ENCODE measurements around the gene DUSP16. TPM values are rescaled to one million over a fixed set of nuclear protein-coding genes. Genes with fewer than 3 reads are reported as not detected.
"Not testable (repeated sequence)": the region's sequence is repeated elsewhere in the genome, so short reads cannot be mapped to it uniquely, and the experiment has no call there.

Gene DUSP16
- total and polyA plus RNA-seq, 7 donors = 8.6 to 27.3 (median 13.8) TPM

DNA sequence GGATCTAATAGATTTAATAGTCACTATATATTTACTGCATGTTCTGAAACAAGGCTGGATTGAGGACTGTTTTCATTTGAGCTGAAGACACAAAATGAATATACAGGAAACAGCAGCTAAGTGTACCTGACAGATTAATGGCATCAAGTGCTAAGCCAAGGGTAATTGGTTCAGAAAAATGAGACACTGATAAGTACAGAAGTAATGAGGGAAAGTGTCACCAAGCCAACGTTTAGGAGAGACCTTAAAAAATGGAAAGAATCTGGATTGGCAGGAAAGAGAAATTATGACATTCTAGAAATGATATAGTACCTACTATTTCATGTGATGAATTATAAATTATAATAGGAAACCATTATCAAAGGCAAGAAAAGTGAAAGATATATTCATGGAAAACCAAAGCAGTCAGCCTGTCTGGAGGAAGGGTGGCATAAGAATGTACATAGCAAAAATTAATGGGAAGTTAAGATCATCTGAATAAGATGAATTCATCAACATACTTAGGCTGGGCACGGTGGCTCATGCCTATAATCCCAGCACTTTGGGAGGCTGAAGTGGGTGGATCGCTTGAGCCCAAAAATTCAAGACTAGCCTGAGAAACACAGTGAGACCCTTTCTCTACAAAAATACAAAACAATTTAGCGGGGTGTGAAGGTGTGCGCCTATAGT, 21.0 kb upstream of the DUSP16 start:
- Histone ChIP-seq H3K36me3 (no peaks in the 10 kb centered on the region), H3K27me3 (no peaks in the 10 kb centered on the region), H3K9me3 (no peaks in the 10 kb centered on the region), H3K4me1 (no peaks in the 10 kb centered on the region), H3K4me3 (no peak overlapping the region), H3K27ac (no peak overlapping the region)
- intact Hi-C loops (cut with DNase I) = no loop called here
- WGBS, 2 donors = 82 to 83% methylated on average over 5 of the region's 5 CpGs
- TF ChIP-seq EP300 (IDR thresholded peaks at IDR 0.05) (no peak), POLR2A (IDR thresholded peaks at IDR 0.05) (no peak), POLR2AphosphoS5 (IDR thresholded peaks at IDR 0.05) (no peak), CTCF (IDR thresholded peaks at IDR 0.05) (no peak)
- no peak for DNase-seq

DNA sequence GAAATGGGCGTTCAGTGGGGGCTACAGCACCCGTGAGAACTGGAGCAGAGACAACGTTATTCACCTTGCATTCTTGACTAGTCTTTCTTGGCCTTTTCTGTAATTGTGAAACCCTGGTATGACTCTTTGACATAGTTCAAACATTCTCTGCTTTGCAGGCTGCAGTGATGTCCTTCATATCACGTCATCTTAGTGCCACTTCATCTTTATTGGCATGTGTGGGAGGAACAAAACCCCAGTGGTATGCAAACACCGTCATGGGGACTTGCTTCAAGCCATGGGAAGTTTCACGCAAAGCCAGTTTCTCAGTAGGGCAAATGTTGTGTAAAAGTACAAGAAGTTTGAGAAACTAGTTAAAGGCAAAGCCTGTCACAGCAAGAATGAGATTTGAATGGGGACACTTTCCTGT, 20.2 kb upstream of the DUSP16 start:
- no peak overlapping the region for H3K4me3 ChIP-seq
- intact Hi-C loops (cut with DNase I) = no loop called here
- no peak overlapping the region for H3K27ac ChIP-seq
- no peaks in the 10 kb centered on the region for H3K4me1 ChIP-seq
- no peaks in the 10 kb centered on the region for H3K9me3 ChIP-seq
- WGBS, 2 donors = 25 to 51% methylated on average over 6 of the region's 6 CpGs
- H3K27me3 ChIP-seq = no peaks in the 10 kb centered on the region
- no peak for TF ChIP-seq CTCF (IDR thresholded peaks at IDR 0.05)
- TF ChIP-seq EP300 (IDR thresholded peaks at IDR 0.05) = no peak
- TF ChIP-seq POLR2AphosphoS5 (IDR thresholded peaks at IDR 0.05) = no peak
- no peak for TF ChIP-seq POLR2A (IDR thresholded peaks at IDR 0.05)
- no peaks in the 10 kb centered on the region for H3K36me3 ChIP-seq
- no peak for DNase-seq

- no peak overlapping the region for H3K27ac ChIP-seq
- intact Hi-C loops (cut with DNase I) = no loop called here
- WGBS, 2 donors = 56 to 60% methylated on average over 4 of the region's 4 CpGs
Observed at GRCh38 chr12:12582193-12582881, 19.7 kb upstream of the DUSP16 start.

DNA sequence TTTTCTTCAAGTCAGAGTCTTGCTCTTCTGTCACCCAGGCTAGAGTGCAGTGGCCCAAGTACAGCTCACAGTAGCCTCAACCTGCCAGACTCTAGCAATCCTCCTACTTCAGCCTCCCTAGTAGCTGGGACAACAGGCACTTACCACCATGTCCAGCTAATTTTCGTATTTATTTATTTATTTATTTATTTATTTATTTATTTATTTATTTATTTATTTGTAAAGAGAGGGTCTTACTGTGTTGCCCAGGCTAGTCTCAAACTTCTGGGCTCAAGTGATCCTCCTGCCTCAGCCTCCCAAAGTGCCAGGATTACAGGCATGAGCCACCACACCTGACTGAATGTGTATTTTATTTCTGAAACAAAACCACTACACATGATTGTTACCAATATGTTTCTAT, 18.1 kb upstream of the DUSP16 start:
- H3K4me3 ChIP-seq; DNase-seq; H3K4me1 ChIP-seq; H3K36me3 ChIP-seq; intact Hi-C loops (cut with DNase I); H3K9me3 ChIP-seq; H3K27me3 ChIP-seq; H3K27ac ChIP-seq: not testable (repeated sequence)
- WGBS, 2 donors = 96% methylated on average over 1 of the region's 1 CpG

More at GRCh38 chr12:12582193-12582881, 19.7 kb upstream of the DUSP16 start:
- H3K4me3 ChIP-seq = no peak overlapping the region
- DNase-seq = no peak
- H3K9me3 ChIP-seq = no peaks in the 10 kb centered on the region
- no peaks in the 10 kb centered on the region for H3K27me3 ChIP-seq
- H3K4me1 ChIP-seq = no peaks in the 10 kb centered on the region
- no peak for TF ChIP-seq POLR2AphosphoS5 (IDR thresholded peaks at IDR 0.05)
- TF ChIP-seq CTCF (IDR thresholded peaks at IDR 0.05) = no peak
- TF ChIP-seq POLR2A (IDR thresholded peaks at IDR 0.05) = no peak
- no peak for TF ChIP-seq EP300 (IDR thresholded peaks at IDR 0.05)
- H3K36me3 ChIP-seq = no peaks in the 10 kb centered on the region

DNA sequence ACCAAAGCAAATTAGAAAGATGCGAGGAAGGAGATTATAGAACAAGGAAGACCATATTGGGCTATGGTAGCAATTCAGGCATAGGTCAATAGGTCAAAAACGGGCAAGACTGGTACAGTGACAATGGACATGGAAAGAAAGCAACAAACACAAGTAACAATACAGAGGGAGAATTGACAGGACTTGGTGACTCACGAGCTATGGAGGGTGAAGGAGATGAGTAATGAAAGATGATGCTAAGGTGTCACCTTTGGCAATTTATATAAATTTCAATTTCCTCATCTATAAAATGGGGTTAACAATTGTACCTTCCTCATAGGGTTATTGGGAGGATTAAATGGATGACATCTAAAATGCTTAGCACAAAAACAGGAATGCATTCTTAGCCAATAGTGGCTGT, 15.1 kb upstream of the DUSP16 start:
- 83 to 92% methylated on average over 3 of the region's 3 CpGs for WGBS, 2 donors
- Histone ChIP-seq H3K4me3 (no peak overlapping the region), H3K36me3 (no peaks in the 10 kb centered on the region), H3K9me3 (no peaks in the 10 kb centered on the region), H3K27ac (no peak overlapping the region), H3K4me1 (no peaks in the 10 kb centered on the region), H3K27me3 (no peaks in the 10 kb centered on the region)
- TF ChIP-seq CTCF (IDR thresholded peaks at IDR 0.05) (no peak), POLR2A (IDR thresholded peaks at IDR 0.05) (no peak), POLR2AphosphoS5 (IDR thresholded peaks at IDR 0.05) (no peak), EP300 (IDR thresholded peaks at IDR 0.05) (no peak)
- intact Hi-C loops (cut with DNase I) = no loop called here
- no peak for DNase-seq

Data from sigmoid colon (tissue), 7 donors.